HepG2 (cell line): ENCODE results near the gene RNF4. TPM values are rescaled to one million over a fixed set of nuclear protein-coding genes. Genes with fewer than 3 reads are reported as not detected.

Source experiments
- ATAC-seq: fragments of 200-7000 bp; cut with Tn5 transposase; 3 replicates; pipeline ENCODE4 v1.9.1; 2020; ENCODE audit warnings: mild to moderate bottlenecking, moderate library complexity
- BruUV-seq: library from RNA; stranded (reverse); fragments of 400-500 nt; replicated peaks from 2 replicates; lab custom pipeline; 2021; lab: Mats Ljungman, UMichigan
- CTCF ChIA-PET: fragments of 300-600 bp; formaldehyde crosslinking; extraction: SDS; loops from one replicate; lab custom pipeline; 2021; ENCODE audit warnings: low total read pairs, inconsistent platforms, low intra/inter-chr PET ratio; lab: Yijun Ruan, JAX
- POLR2A ChIA-PET: fragments of 350-600 bp; sonication (Branson Sonifier 250); formaldehyde crosslinking; loops from one replicate; lab custom pipeline; 2020; ENCODE audit warnings: antibody characterized with exemption, inconsistent platforms; lab: Yijun Ruan, JAX
- DNase-seq: peaks from one replicate; pipeline ENCODE4 v3.0.0-alpha.2; 2015; ENCODE audit warnings: low spot score
- FAIRE-seq: peaks from 3 replicates; lab custom pipeline; 2011; peaks lifted over from hg19 to GRCh38; lab: Jason Lieb, UNC
- H2AFZ ChIP-seq: one replicate; pipeline ENCODE4 v1.6.1; 2011; ENCODE audit warnings: low read length, inconsistent platforms
- H3K27ac ChIP-seq: fragments of 300-600 bp; 3 replicates; pipeline ENCODE4 v1.8.0; 2011; ENCODE audit warnings: mixed run types, mild to moderate bottlenecking, mixed read lengths, low read length, inconsistent platforms; ENCODE audit not compliant: insufficient read depth; ENCODE audit errors: extremely low read length
- H3K27me3 ChIP-seq, 2 experiments: fragments of 200-600 bp in 1 of 2; 2 replicates in 1 of 2; 3 replicates in 1 of 2; pipeline versions ENCODE4 v1.6.0 to v1.8.0; 2011; ENCODE audit warnings: low read length in 2 of 2, mild to moderate bottlenecking in 2 of 2, moderate library complexity in 2 of 2, inconsistent platforms in 1 of 2; ENCODE audit not compliant: insufficient read depth in 2 of 2, control insufficient read depth in 1 of 2
- H3K36me3 ChIP-seq, 2 experiments: fragments of 200-600 bp in 1 of 2; replicated peaks in 1 of 2; 2 replicates in 1 of 2; 3 replicates in 1 of 2; pipeline versions ENCODE4 v1.5.1 to v1.8.0; 2011; ENCODE audit warnings: low read length in 2 of 2, inconsistent platforms in 1 of 2; ENCODE audit not compliant: insufficient read depth in 2 of 2, control insufficient read depth in 1 of 2
- H3K4me1 ChIP-seq: 2 replicates; pipeline ENCODE4 v1.5.1; 2012; ENCODE audit warnings: low read length, inconsistent platforms; ENCODE audit not compliant: insufficient read depth
- H3K4me2 ChIP-seq: 2 replicates; pipeline ENCODE4 v1.6.0; 2011; ENCODE audit warnings: low read depth, low read length, inconsistent platforms
- H3K4me3 ChIP-seq, 3 experiments: fragments of 200-600 bp in 1 of 3; sonication (generic), shearing (Covaris generic) in 1 of 3; replicated peaks in 1 of 3; 2 replicates each; pipeline ENCODE4 v1.5.1; 2011 to 2016; ENCODE audit warnings: low read length in 3 of 3, inconsistent platforms in 2 of 3, low read depth in 2 of 3, mild to moderate bottlenecking in 2 of 3, control low read depth in 1 of 3, mixed read lengths in 1 of 3; ENCODE audit not compliant: insufficient read depth in 1 of 3
- H3K79me2 ChIP-seq: one replicate; pipeline ENCODE4 v1.6.1; 2011; ENCODE audit warnings: low read length, inconsistent platforms; ENCODE audit not compliant: insufficient read depth
- H3K9ac ChIP-seq: 2 replicates; pipeline ENCODE4 v1.6.0; 2011; ENCODE audit warnings: mild to moderate bottlenecking, low read depth, low read length, inconsistent platforms; ENCODE audit not compliant: insufficient read depth
- H3K9me3 ChIP-seq: 2 replicates; pipeline ENCODE4 v1.5.1; 2012; ENCODE audit warnings: mild to moderate bottlenecking, low read length
- H4K20me1 ChIP-seq: 2 replicates; pipeline ENCODE4 v1.6.0; 2011; ENCODE audit warnings: inconsistent platforms, mild to moderate bottlenecking, low read length, moderate library complexity; ENCODE audit not compliant: insufficient read depth
- EED ChIP-seq: sonication (generic); formaldehyde crosslinking; IDR thresholded peaks from 2 replicates; pipeline ENCODE4 v1.5.0; 2020; ENCODE audit warnings: mild to moderate bottlenecking, missing genetic modification reagents
- HDAC1 ChIP-seq: sonication (generic); formaldehyde crosslinking; IDR thresholded peaks from 2 replicates; pipeline ENCODE4 v1.5.1; 2020; ENCODE audit warnings: mild to moderate bottlenecking, missing genetic modification reagents
- KDM5B ChIP-seq: sonication (generic); formaldehyde crosslinking; IDR thresholded peaks from 2 replicates; pipeline ENCODE4 v1.4.0; 2020; ENCODE audit warnings: missing genetic modification reagents, mild to moderate bottlenecking, borderline replicate concordance
- ZFP41 ChIP-seq: sonication (generic); formaldehyde crosslinking; IDR thresholded peaks from 2 replicates; pipeline ENCODE4 v1.4.0; 2020; ENCODE audit warnings: mild to moderate bottlenecking, missing genetic modification reagents, borderline replicate concordance
- ZFX ChIP-seq: sonication (generic); formaldehyde crosslinking; IDR thresholded peaks from 2 replicates; pipeline ENCODE4 v1.4.0; 2020; ENCODE audit warnings: mild to moderate bottlenecking, low read depth, missing genetic modification reagents, moderate library complexity
- ZHX1 ChIP-seq: sonication (generic); formaldehyde crosslinking; IDR thresholded peaks from 2 replicates; pipeline ENCODE4 v1.8.1; 2022; ENCODE audit warnings: low read depth, mild to moderate bottlenecking, missing genetic modification reagents
- ZNF274 ChIP-seq: sonication (generic); formaldehyde crosslinking; IDR thresholded peaks from 2 replicates; pipeline ENCODE4 v1.5.1; 2020; ENCODE audit warnings: mild to moderate bottlenecking, missing genetic modification reagents
- whole genome bisulfite sequencing: methylation state at CpG from one replicate; pipeline ENCODE4 v1.1.6; 2017; ENCODE audit warnings: low lambda C conversion rate; 5-methylcytosine and 5-hydroxymethylcytosine counted together
- in situ Hi-C: cut with HindIII; loops from 2 replicates; pipeline ENCODE4 v1.10.0; 2017; ENCODE audit warnings: low pct_unique_long_range_greater_than_20kb; ENCODE audit not compliant: extremely low pct_ligation_motif_present
- intact Hi-C: fragments of 100-400 bp; cut with micrococcal nuclease; formaldehyde crosslinking; loops from one replicate; pipeline ENCODE4 v1.10.0; 2022; ENCODE audit not compliant: unreplicated experiment
- polyA plus RNA-seq, 8 experiments: library from polyadenylated mRNA; depleted of rRNA in 3 of 8; stranded (reverse) in 7 of 8; unstranded in 1 of 8; fragments of >200 nt; fragmentation: Illumina TruSeq in 4 of 8; extraction: Trizol in 4 of 8; gene quantifications; 2 replicates each; pipeline versions ENCODE4 v1.2.1 to v1.2.3, GENCODE V29; 2011 to 2016; ENCODE audit warnings: low read depth in 4 of 8, missing spikeins in 1 of 8, mixed read lengths in 1 of 8; ENCODE audit not compliant: insufficient read depth in 1 of 8
- total RNA-seq, 5 experiments: library from RNA; depleted of rRNA; stranded (reverse); fragments of >200 nt; fragmentation: Illumina TruSeq; extraction: Trizol; gene quantifications; 2 replicates each; pipeline ENCODE4 v1.2.3, GENCODE V29; 2016; ENCODE audit warnings: low read depth in 1 of 5

Gene RNF4
- total and polyA plus RNA-seq, 2 of the 13 experiments (the other 11 are each of a cell fraction or from before 2014, with no cell fraction given) = 38.1 to 45.1 TPM

DNA sequence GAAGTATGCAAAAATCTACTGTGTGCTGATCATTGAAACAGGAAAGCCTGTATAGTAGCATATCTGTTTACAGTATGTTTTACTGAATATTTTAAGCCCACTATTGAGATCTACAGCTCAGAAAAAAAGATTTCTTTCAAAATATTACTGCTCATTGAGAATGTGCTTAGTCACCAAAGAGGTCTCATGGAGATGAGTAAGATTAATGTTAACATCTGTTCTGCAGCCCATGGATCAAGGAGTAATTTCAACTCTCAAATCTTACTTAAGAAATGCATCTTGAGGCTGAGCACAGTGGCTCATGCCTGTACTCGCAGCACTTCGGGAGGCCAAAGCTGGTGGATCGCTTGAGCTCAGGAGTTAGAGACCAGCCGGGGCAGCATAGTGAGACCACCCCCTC is 3.3 kb downstream of the RNF4 start:
- Histone ChIP-seq H3K9me3 (no peaks in the 10 kb centered on the region), H3K27ac (no peak overlapping the region), H3K9ac (no peak overlapping the region), H3K27me3 (no peaks in the 10 kb centered on the region; a peak in 1 of 5 replicates), H3K4me1 (peaks cover 61% of the 10 kb centered on the region), H3K36me3 (peaks cover 0 to 19% of the 10 kb centered on the region in 2 experiments; a peak in 3 of 5 replicates), H4K20me1 (peaks cover 34% of the 10 kb centered on the region)
- in situ Hi-C loops = no loop called here
- no peak for FAIRE-seq
- POLR2A ChIA-PET = interaction anchor here (1.2 kb wide), 1 partner anchor 64 kb away, joined by 3 read pairs; the partner anchor contains the start of gene FAM193A
- intact Hi-C loops = no loop called here
- WGBS = 98% methylated on average over 4 of the region's 4 CpGs
- no TSS peak for BruUV-seq
- CTCF ChIA-PET = no interaction called here
- TF ChIP-seq EED (no peak), ZFP41 (CRISPR knock-in tag) (no peak), ZFX (CRISPR knock-in tag) (no peak), ZHX1 (CRISPR knock-in tag) (no peak), HDAC1 (no peak), ZNF274 (no peak), KDM5B (CRISPR knock-in tag) (no peak)
- TF ChIP-seq, all 625 proteins: peak for 0
- ATAC-seq = no peak
- no peak overlapping the region for H3K4me3 ChIP-seq
- H3K79me2 ChIP-seq = peaks cover 85% of the 10 kb centered on the region
- H3K4me2 ChIP-seq = no peak overlapping the region
- DNase-seq = no peak
- H2AFZ ChIP-seq = no peak overlapping the region
